HepG2 (cell line): ENCODE measurements around the gene FGD2. TPM values are rescaled to one million over a fixed set of nuclear protein-coding genes. Genes with fewer than 3 reads are reported as not detected.

Experiments
- ARID3A ChIP-seq: IDR thresholded peaks from 2 replicates; pipeline ENCODE4 v1.6.1; 2012; ENCODE audit warnings: low read depth, low read length, improper control_type of control experiment
- CHD2 ChIP-seq: IDR thresholded peaks from 2 replicates; pipeline ENCODE4 v1.6.1; 2011; ENCODE audit warnings: low read depth, low read length, improper control_type of control experiment
- FOXC1 ChIP-seq: sonication (generic); formaldehyde crosslinking; IDR thresholded peaks from 2 replicates; pipeline ENCODE4 v1.8.0; 2022; ENCODE audit warnings: mild to moderate bottlenecking, missing genetic modification reagents, borderline replicate concordance
- HNF1B ChIP-seq: sonication (generic); formaldehyde crosslinking; IDR thresholded peaks from 2 replicates; pipeline ENCODE4 v1.5.1; 2020; ENCODE audit warnings: mild to moderate bottlenecking, moderate library complexity, missing genetic modification reagents
- KAT8 ChIP-seq: IDR thresholded peaks from 2 replicates; pipeline ENCODE4 v1.6.1; 2016; ENCODE audit warnings: missing genetic modification reagents, missing compliant biosample characterization
- KLF15 ChIP-seq: sonication (generic); formaldehyde crosslinking; IDR thresholded peaks from 2 replicates; pipeline ENCODE4 v1.8.1; 2023; ENCODE audit warnings: borderline replicate concordance, mild to moderate bottlenecking, inconsistent platforms, missing genetic modification reagents, mixed read lengths
- KLF9 ChIP-seq: IDR thresholded peaks from 2 replicates; pipeline ENCODE4 v1.6.1; 2016; ENCODE audit warnings: low read depth
- NFKB2 ChIP-seq: sonication (generic); formaldehyde crosslinking; IDR thresholded peaks from 2 replicates; pipeline ENCODE4 v1.4.0; 2020; ENCODE audit warnings: missing genetic modification reagents, borderline replicate concordance
- PITX1 ChIP-seq: sonication (generic); formaldehyde crosslinking; IDR thresholded peaks from 2 replicates; pipeline ENCODE4 v1.5.1; 2020; ENCODE audit warnings: mild to moderate bottlenecking, missing genetic modification reagents
- PTBP1 ChIP-seq: fragments of 200-400 bp; formaldehyde crosslinking; IDR thresholded peaks from 2 replicates; pipeline ENCODE4 v1.6.1; 2018; ENCODE audit warnings: low read length, low read depth; ENCODE audit not compliant: poor library complexity, severe bottlenecking
- RFX3 ChIP-seq: IDR thresholded peaks from 2 replicates; pipeline ENCODE4 v1.6.1; 2016; ENCODE audit warnings: missing biosample characterization, missing genetic modification reagents
- SIX4 ChIP-seq: sonication (generic); formaldehyde crosslinking; IDR thresholded peaks from 2 replicates; pipeline ENCODE4 v1.4.0; 2020; ENCODE audit warnings: missing genetic modification reagents
- ZBTB4 ChIP-seq: sonication (generic); formaldehyde crosslinking; IDR thresholded peaks from 2 replicates; pipeline ENCODE4 v1.4.0; 2020; ENCODE audit warnings: missing genetic modification reagents, mild to moderate bottlenecking, borderline replicate concordance
- ZNF292 ChIP-seq: sonication (generic); formaldehyde crosslinking; IDR thresholded peaks from 2 replicates; pipeline ENCODE4 v1.8.1; 2022; ENCODE audit warnings: mild to moderate bottlenecking, low read depth, missing genetic modification reagents, borderline replicate concordance
- ZNF30 ChIP-seq: sonication (generic); formaldehyde crosslinking; IDR thresholded peaks from 2 replicates; pipeline ENCODE4 v1.5.0; 2020; ENCODE audit warnings: mild to moderate bottlenecking, missing genetic modification reagents
- ZNF326 ChIP-seq: sonication (generic); formaldehyde crosslinking; IDR thresholded peaks from 2 replicates; pipeline ENCODE4 v1.4.0; 2020; ENCODE audit warnings: missing genetic modification reagents, borderline replicate concordance
- ZNF331 ChIP-seq: sonication (generic); formaldehyde crosslinking; IDR thresholded peaks from 2 replicates; pipeline ENCODE4 v1.4.0; 2020; ENCODE audit warnings: missing genetic modification reagents
- ZNF34 ChIP-seq: sonication (generic); formaldehyde crosslinking; IDR thresholded peaks from 2 replicates; pipeline ENCODE4 v1.4.0; 2020; ENCODE audit warnings: mild to moderate bottlenecking, missing genetic modification reagents, borderline replicate concordance
- ZNF619 ChIP-seq: sonication (generic); formaldehyde crosslinking; IDR thresholded peaks from 2 replicates; pipeline ENCODE4 v1.4.0; 2020; ENCODE audit warnings: mild to moderate bottlenecking, missing genetic modification reagents
- ZNF800 ChIP-seq: sonication (generic); formaldehyde crosslinking; IDR thresholded peaks from 2 replicates; pipeline ENCODE4 v1.4.0; 2020; ENCODE audit warnings: missing genetic modification reagents
- polyA plus RNA-seq, 8 experiments: library from polyadenylated mRNA; depleted of rRNA in 3 of 8; stranded (reverse) in 7 of 8; unstranded in 1 of 8; fragments of >200 nt; fragmentation: Illumina TruSeq in 4 of 8; extraction: Trizol in 4 of 8; gene quantifications; 2 replicates each; pipeline versions ENCODE4 v1.2.1 to v1.2.3, GENCODE V29; 2011 to 2016; ENCODE audit warnings: low read depth in 4 of 8, missing spikeins in 1 of 8, mixed read lengths in 1 of 8; ENCODE audit not compliant: insufficient read depth in 1 of 8
- total RNA-seq, 5 experiments: library from RNA; depleted of rRNA; stranded (reverse); fragments of >200 nt; fragmentation: Illumina TruSeq; extraction: Trizol; gene quantifications; 2 replicates each; pipeline ENCODE4 v1.2.3, GENCODE V29; 2016; ENCODE audit warnings: low read depth in 1 of 5

The FGD2 gene
- total and polyA plus RNA-seq, 2 of the 13 experiments (the other 11 are each of a cell fraction or from before 2014, with no cell fraction given), result not detected

- no peak for TF ChIP-seq KLF9 (CRISPR knock-in tag)
- 0 out of 2 replicates have a peak, but pooled peaks have one; percentile 75 for TF ChIP-seq ZNF326 (CRISPR knock-in tag)
- TF ChIP-seq KLF15, result no peak
- peak; percentile 89 for TF ChIP-seq ARID3A
- no peak for TF ChIP-seq PTBP1
- TF ChIP-seq RFX3 (CRISPR knock-in tag), result no peak
- no peak for TF ChIP-seq ZNF800
- TF ChIP-seq SIX4, result no peak
- peak; percentile 29; the same call in 1 of the 2 replicates for TF ChIP-seq ZNF292 (CRISPR knock-in tag)
- no peak; the same call in 1 of the 2 replicates for TF ChIP-seq NFKB2 (CRISPR knock-in tag)
- peak; percentile 38; the same call in 1 of the 2 replicates for TF ChIP-seq PITX1
- TF ChIP-seq ZNF34 (CRISPR knock-in tag), result 0 out of 2 replicates have a peak, but pooled peaks have one; percentile 47
- peak; percentile 77; the same call in 1 of the 2 replicates for TF ChIP-seq KAT8 (CRISPR knock-in tag)
- no peak for TF ChIP-seq ZNF30
- no peak; the same call in 1 of the 2 replicates for TF ChIP-seq CHD2
- TF ChIP-seq FOXC1, result peak; percentile 39; the same call in 1 of the 2 replicates
- TF ChIP-seq ZBTB4 (CRISPR knock-in tag), result no peak
- peak; percentile 64; the same call in 1 of the 2 replicates for TF ChIP-seq HNF1B (CRISPR knock-in tag)
- TF ChIP-seq ZNF331 (CRISPR knock-in tag), result 0 out of 2 replicates have a peak, but pooled peaks have one; percentile 20
- TF ChIP-seq ZNF619 (CRISPR knock-in tag), result no peak; the same call in 1 of the 2 replicates
Observed at GRCh38 chr6:37018198-37019064, 13.0 kb downstream of the FGD2 start (continued).
